Heart left ventricle (tissue), 13 donors: ENCODE data around the gene LIMA1.

Experiments
- POLR2A ChIP-seq, 2 donors: fragments of 450-650 bp; IDR thresholded peaks; one replicate each; pipeline ENCODE4 v1.6.1; 2017; ENCODE audit warnings: antibody characterized with exemption in 2 of 2, mild to moderate bottlenecking in 2 of 2, moderate library complexity in 2 of 2
- TF ChIP-seq, protein P1 (sequence below), 12 donors: fragments of 200-600 bp; sonication (generic) in 4 of 12; IDR thresholded peaks; one replicate each; pipeline versions ENCODE4 v1.5.0 to v1.8.0; 2018 to 2022; ENCODE audit warnings: antibody characterized with exemption in 12 of 12, mild to moderate bottlenecking in 5 of 12
- donor health status: ischemic (EF 13 %, LVEDD 7.1; RV severe dilation, severe dysfunction).
- donor health status: DM: no; HTN: yes; CAD: no.
- donor health status: DM: no; HTN: no; CAD: no.
- donor health status: ischemic (EF 25% LVEDD 6.9; RV normal size, moderate dysfunction).
- donor health status: ischemic (EF 25% LVEDD 5.7; RV mildly dilated, moderate dysfunction).
- donor health status: ischemic (EF 35%, LVEDD 5.7; RV mildly dilated, moderate dysfunction).
- donor health status: nonischemic (EF 11% LVEDD 7.7; RV severe dilation, severe dysfunction).
- donor health status: DM: yes; HTN: yes; CAD: no.
- donor health status: PGD.
- donor health status: ischemic (EF 29% LVEDD 5.4; RV normal size, mild dysfunction).
- donor health status: nonischemic (EF 23%, LVEDD 6.1; RV moderate dilation, normal function).

DNA sequence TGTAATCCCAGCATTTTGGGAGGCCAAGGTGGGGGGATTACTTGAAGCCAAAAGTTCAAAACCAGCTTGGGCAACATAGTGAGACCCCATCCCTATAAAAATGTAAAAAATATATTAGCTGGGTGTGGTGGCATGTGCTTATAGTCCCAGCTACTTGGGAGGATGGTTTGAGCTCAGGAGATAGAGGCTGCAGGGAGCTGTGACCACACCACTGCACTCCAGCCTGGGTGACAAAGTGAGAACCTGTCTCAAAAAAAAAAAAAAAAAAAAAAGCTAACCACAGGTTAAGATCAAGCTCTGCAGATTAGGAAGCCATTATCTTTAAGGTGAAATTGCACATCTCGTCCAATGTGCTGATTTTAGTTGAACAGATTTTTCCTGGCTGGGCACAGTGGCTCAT lies 92.5 kb downstream of the LIMA1 start:
- TF ChIP-seq, protein P1, sequence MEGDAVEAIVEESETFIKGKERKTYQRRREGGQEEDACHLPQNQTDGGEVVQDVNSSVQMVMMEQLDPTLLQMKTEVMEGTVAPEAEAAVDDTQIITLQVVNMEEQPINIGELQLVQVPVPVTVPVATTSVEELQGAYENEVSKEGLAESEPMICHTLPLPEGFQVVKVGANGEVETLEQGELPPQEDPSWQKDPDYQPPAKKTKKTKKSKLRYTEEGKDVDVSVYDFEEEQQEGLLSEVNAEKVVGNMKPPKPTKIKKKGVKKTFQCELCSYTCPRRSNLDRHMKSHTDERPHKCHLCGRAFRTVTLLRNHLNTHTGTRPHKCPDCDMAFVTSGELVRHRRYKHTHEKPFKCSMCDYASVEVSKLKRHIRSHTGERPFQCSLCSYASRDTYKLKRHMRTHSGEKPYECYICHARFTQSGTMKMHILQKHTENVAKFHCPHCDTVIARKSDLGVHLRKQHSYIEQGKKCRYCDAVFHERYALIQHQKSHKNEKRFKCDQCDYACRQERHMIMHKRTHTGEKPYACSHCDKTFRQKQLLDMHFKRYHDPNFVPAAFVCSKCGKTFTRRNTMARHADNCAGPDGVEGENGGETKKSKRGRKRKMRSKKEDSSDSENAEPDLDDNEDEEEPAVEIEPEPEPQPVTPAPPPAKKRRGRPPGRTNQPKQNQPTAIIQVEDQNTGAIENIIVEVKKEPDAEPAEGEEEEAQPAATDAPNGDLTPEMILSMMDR (IDR thresholded peaks at IDR 0.05) = no peak
- no peak for TF ChIP-seq POLR2A (IDR thresholded peaks at IDR 0.05)
